ENCODE measurements around the gene APBB3.
"Not testable (repeated sequence)": the region's sequence is repeated elsewhere in the genome, so short reads cannot be mapped to it uniquely, and the experiment has no call there.

The APBB3 gene

GRCh38 chr5:140596321-140596741, 31.9 kb upstream of the APBB3 start:
- Histone ChIP-seq H3K9me3 (ENCODE audit: severe bottlenecking) (no peaks in the 10 kb centered on the region), H3K27me3 (ENCODE audit: insufficient read depth, low read depth, severe bottlenecking) (no peaks in the 10 kb centered on the region), H3K4me3 (ENCODE audit: low read depth, low read length) (no peak overlapping the region), H3K36me3 (no peaks in the 10 kb centered on the region), H3K27ac (no peak overlapping the region)
- no peak for DNase-seq
- TF ChIP-seq CTCF (IDR thresholded peaks at IDR 0.05; ENCODE audit: low read depth, low read length), result no peak

GRCh38 chr5:140595538-140596300, 31.3 kb upstream of the APBB3 start:
- no peak overlapping the region for H3K4me3 ChIP-seq (ENCODE audit: low read depth, low read length)
- no peaks in the 10 kb centered on the region for H3K36me3 ChIP-seq
- no peak for DNase-seq
- H3K27ac ChIP-seq, result no peak overlapping the region
- no peak for TF ChIP-seq CTCF (IDR thresholded peaks at IDR 0.05; ENCODE audit: low read depth, low read length)
- H3K9me3 ChIP-seq (ENCODE audit: severe bottlenecking), result no peaks in the 10 kb centered on the region
- no peaks in the 10 kb centered on the region for H3K27me3 ChIP-seq (ENCODE audit: insufficient read depth, low read depth, severe bottlenecking)

- DNase-seq, result no peak
- H3K27me3 ChIP-seq (ENCODE audit: insufficient read depth, low read depth, severe bottlenecking), result no peaks in the 10 kb centered on the region
- H3K27ac ChIP-seq, result no peak overlapping the region
- TF ChIP-seq CTCF (IDR thresholded peaks at IDR 0.05; ENCODE audit: low read depth, low read length), result no peak
- H3K9me3 ChIP-seq (ENCODE audit: severe bottlenecking), result no peaks in the 10 kb centered on the region
- H3K4me3 ChIP-seq (ENCODE audit: low read depth, low read length), result no peak overlapping the region
- no peaks in the 10 kb centered on the region for H3K36me3 ChIP-seq
Observed at GRCh38 chr5:140594169-140594568, 29.8 kb upstream of the APBB3 start.

- H3K36me3 ChIP-seq; H3K4me3 ChIP-seq (ENCODE audit: low read depth, low read length); DNase-seq; H3K9me3 ChIP-seq (ENCODE audit: severe bottlenecking); H3K27ac ChIP-seq; H3K27me3 ChIP-seq (ENCODE audit: insufficient read depth, low read depth, severe bottlenecking): not testable (repeated sequence)
Observed at GRCh38 chr5:140593070-140593469, 28.7 kb upstream of the APBB3 start.

- no peak overlapping the region for H3K4me3 ChIP-seq (ENCODE audit: low read depth, low read length)
- no peak for DNase-seq
- no peaks in the 10 kb centered on the region for H3K9me3 ChIP-seq (ENCODE audit: severe bottlenecking)
- TF ChIP-seq CTCF (IDR thresholded peaks at IDR 0.05; ENCODE audit: low read depth, low read length), result no peak
- H3K27ac ChIP-seq, result no peak overlapping the region
- H3K27me3 ChIP-seq (ENCODE audit: insufficient read depth, low read depth, severe bottlenecking), result no peaks in the 10 kb centered on the region
- H3K36me3 ChIP-seq, result no peaks in the 10 kb centered on the region
Observed at GRCh38 chr5:140591747-140592372, 27.5 kb upstream of the APBB3 start.

- no peak for TF ChIP-seq CTCF (IDR thresholded peaks at IDR 0.05; ENCODE audit: low read depth, low read length)
- Histone ChIP-seq H3K27ac (no peak overlapping the region), H3K27me3 (ENCODE audit: insufficient read depth, low read depth, severe bottlenecking) (no peaks in the 10 kb centered on the region), H3K9me3 (ENCODE audit: severe bottlenecking) (no peaks in the 10 kb centered on the region), H3K4me3 (ENCODE audit: low read depth, low read length) (no peak overlapping the region), H3K36me3 (no peaks in the 10 kb centered on the region)
- no peak for DNase-seq
Observed at GRCh38 chr5:140590861-140591260, 26.5 kb upstream of the APBB3 start.
